HG03457 (cell line): ENCODE data around the gene PDE11A.

Experiments
- ATAC-seq: cut with Tn5 transposase; IDR thresholded peaks from one replicate; pipeline ENCODE4 v1.9.1; 2021; ENCODE audit warnings: moderate number of reproducible peaks; ENCODE audit not compliant: unreplicated experiment

The PDE11A gene

GRCh38 chr2:177929662-177930522 is 142.7 kb downstream of the PDE11A start:
- no peak for ATAC-seq

- no peak for ATAC-seq
These were observed 149.3 kb downstream of the PDE11A start for GRCh38 chr2:177923323-177923722.

DNA sequence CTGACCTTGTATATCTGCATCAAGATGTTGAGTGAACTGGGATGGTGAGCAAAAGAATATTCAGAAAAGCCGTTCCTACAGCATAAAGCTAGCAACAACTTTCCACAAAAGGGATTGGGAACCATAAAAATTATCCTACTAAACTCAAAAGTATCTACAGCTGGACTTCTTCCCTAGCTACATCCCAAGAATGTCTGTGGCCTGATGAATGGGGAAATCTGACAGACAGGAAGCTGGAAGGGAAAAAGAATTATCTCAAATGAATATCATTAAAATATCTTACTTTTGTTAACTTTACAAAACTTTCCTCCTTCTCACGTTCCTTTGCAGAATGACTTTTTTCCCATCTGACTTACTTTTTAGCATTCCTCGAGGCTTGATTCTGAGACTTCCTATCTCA is 150.9 kb downstream of the PDE11A start:
- ATAC-seq: no peak

GRCh38 chr2:177917169-177917568 is 155.4 kb downstream of the PDE11A start:
- ATAC-seq: no peak

- ATAC-seq: no peak
These were observed 156.2 kb downstream of the PDE11A start for GRCh38 chr2:177916342-177916741.

- no peak for ATAC-seq
These were observed 158.3 kb downstream of the PDE11A start for GRCh38 chr2:177914247-177914646.

DNA sequence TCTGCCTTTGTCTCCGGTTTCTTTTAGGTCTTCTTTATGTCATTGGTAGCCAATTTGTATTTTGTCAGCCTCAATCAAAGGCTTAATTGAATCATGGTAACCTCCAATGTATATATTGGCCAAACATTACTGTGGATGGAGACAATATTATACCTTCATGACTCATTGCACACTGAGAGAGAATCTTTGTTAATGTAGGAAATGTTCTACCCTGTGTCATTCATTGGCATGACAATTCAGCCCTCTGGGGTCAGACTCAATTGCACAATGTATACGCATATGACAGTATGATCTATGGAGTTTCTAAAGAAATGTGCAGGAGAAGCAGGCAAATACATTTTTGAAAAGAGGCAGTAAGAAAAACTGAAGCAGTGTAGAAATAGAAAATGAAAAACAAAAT is 162.6 kb downstream of the PDE11A start:
- no peak for ATAC-seq

GRCh38 chr2:177908824-177909223 is 163.8 kb downstream of the PDE11A start:
- ATAC-seq: no peak

GRCh38 chr2:177908182-177908581 is 164.4 kb downstream of the PDE11A start:
- ATAC-seq: no peak

- peak; percentile 67 for ATAC-seq
These were observed 166.4 kb downstream of the PDE11A start for GRCh38 chr2:177906041-177906718.

GRCh38 chr2:177905640-177906039 is 166.9 kb downstream of the PDE11A start:
- no peak for ATAC-seq

DNA sequence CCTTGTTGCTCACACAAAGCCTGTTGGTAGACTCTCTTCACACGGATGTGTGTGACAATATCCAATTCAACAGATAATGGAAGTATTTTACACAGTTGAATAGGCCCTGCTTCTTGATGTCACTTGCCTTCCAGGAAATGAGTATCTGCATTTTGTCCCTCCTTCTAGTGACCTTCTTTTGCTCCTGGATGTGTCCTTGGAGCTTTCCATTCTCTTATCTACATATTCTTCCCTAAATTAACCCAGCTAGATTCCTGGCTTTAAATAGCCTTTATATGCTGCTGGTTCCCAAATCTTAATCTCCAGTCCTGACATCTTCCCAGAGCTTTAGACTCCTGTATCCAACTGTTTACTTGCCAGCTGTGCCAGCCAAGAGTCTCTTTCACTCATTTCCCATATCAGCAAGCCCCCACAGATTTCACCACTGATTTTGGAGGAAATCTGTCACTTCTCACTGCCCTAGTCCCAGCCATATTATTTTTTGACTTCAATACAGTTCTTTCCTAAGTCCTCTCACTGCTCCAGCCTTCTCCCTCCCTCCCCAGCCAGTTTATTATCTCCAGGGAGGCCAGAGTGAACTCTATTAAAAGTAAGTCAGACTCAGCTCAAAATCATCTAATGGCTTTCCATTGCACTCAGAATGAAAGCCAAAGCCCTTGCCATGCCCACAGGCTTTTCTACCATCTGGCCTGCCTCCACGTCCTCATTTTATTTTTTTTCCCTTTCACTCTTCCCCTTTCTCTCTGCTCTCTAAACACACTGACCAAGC is 170.0 kb downstream of the PDE11A start:
- no peak for ATAC-seq

DNA sequence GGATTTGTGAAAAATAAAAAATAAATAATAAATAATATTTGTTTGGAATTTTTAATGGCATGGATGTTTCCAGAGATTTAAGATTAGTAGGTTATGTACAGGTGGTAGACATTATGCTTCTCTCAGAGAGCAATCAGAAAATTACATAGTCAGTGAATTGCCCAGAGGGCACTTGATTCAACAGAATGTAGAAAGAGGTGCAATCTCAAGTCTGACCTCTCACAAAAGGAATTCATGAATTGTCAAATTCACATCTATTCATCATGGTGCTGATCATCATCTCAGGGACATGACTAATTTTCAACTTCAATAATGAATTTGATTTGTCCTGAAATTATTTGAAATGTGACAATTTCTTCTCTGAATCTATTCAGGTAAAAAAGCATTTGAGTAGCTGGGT is 172.5 kb downstream of the PDE11A start:
- no peak for ATAC-seq

DNA sequence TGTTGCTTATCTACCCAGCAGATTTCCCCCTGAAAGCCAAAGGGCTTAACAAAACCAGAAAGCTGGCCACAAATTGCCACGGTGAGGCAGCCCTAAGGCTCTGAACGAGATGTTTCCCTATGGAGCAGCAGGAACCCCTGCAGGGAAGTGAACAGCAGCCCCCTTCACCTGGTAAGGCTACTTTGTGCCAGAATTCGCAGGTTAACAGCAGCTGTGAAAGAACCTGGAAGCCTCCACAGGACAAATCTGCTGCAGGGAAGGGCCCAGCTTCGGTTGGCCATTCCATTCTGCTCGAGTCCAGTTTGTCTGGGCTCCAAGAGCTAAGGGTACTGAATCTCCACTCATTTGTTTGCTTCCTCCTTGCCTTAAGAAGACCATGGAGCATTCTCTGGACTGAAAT is 175.3 kb downstream of the PDE11A start:
- no peak for ATAC-seq

DNA sequence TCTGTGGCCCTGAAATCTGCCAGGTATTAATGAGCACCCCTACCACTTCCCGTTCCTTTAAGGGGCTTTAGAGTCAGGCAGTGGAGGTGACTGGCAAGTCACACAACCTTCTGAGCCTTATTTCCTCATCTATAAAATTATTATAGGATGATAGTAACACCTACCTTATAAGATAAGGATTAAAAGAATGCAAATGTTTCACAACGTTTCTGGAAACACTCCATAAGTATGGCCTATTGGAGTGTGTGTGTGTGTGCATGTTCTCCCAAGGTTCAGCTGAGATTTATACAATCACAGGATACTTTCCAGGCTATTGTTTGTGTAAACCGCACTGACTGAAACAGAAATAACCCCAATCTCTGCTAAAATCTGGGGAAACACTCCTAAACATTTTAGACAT is 176.0 kb downstream of the PDE11A start:
- no peak for ATAC-seq

GRCh38 chr2:177894546-177894945 is 178.0 kb downstream of the PDE11A start:
- no peak for ATAC-seq

- no peak for ATAC-seq
These were observed 178.7 kb downstream of the PDE11A start for GRCh38 chr2:177893880-177894279.

GRCh38 chr2:177891533-177891932 is 181.0 kb downstream of the PDE11A start:
- ATAC-seq: no peak

DNA sequence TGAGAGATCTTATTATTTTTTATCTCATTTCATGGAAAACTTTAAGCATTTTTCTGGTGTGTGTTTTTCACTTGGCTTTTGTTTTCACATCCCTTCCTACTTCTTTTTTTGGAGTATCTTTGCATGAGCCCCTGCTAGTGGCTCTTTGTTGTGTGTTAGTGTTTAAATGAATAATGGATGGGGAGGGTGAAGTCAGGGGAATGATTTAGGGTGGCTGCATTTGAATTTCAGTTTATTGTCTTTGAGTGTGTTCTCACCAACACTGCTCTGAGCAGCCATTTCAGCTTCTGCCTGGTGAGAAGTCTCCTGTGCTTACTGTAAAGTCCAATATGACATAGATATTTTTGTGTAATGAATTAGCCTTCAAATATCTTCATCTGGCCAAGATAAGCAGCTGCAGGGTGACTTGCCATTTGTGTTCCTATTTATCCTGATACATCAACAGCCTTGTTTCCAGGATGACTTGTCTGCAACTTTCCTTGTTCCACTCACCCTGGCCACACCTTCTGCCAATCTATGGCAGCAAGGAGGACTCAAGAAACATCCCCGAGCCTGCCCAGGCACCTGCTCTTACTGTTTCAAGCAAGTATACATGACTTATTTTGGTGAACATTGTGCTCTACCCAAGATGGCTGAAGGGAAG is 182.6 kb downstream of the PDE11A start:
- no peak for ATAC-seq

GRCh38 chr2:177888581-177888980 is 184.0 kb downstream of the PDE11A start:
- no peak for ATAC-seq

DNA sequence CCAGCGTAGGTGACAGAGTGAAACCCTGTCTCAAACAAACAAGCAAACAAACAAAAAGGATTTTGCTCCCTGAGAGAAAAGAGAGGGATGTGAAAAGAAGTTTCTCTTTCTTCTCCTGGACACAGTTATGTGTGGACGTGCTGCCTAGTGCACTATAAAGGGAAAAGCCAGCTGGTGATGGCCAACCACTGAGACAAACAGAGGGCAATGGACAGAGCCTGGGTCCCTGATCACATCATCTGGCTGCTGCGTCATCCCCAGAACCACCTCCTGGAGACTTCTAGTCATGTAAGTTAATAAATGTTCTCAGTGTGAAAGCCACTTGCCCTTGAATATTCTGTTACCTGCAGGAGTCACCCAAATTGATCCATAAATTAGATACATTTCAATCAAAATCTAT is 184.9 kb downstream of the PDE11A start:
- no peak for ATAC-seq
